HepG2 (cell line): ENCODE measurements around the gene TMEM117. TPM values are rescaled to one million over a fixed set of nuclear protein-coding genes. Genes with fewer than 3 reads are reported as not detected.

Experiments
- ATAC-seq: fragments of 200-7000 bp; cut with Tn5 transposase; 3 replicates; pipeline ENCODE4 v1.9.1; 2020; ENCODE audit warnings: mild to moderate bottlenecking, moderate library complexity
- BruUV-seq: library from RNA; stranded (reverse); fragments of 400-500 nt; replicated peaks from 2 replicates; lab custom pipeline; 2021; lab: Mats Ljungman, UMichigan
- CTCF ChIA-PET: fragments of 300-600 bp; formaldehyde crosslinking; extraction: SDS; loops from one replicate; lab custom pipeline; 2021; ENCODE audit warnings: low total read pairs, inconsistent platforms, low intra/inter-chr PET ratio; lab: Yijun Ruan, JAX
- POLR2A ChIA-PET: fragments of 350-600 bp; sonication (Branson Sonifier 250); formaldehyde crosslinking; loops from one replicate; lab custom pipeline; 2020; ENCODE audit warnings: antibody characterized with exemption, inconsistent platforms; lab: Yijun Ruan, JAX
- DNase-seq: peaks from one replicate; pipeline ENCODE4 v3.0.0-alpha.2; 2015; ENCODE audit warnings: low spot score
- FAIRE-seq: peaks from 3 replicates; lab custom pipeline; 2011; peaks lifted over from hg19 to GRCh38; lab: Jason Lieb, UNC
- H2AFZ ChIP-seq: one replicate; pipeline ENCODE4 v1.6.1; 2011; ENCODE audit warnings: low read length, inconsistent platforms
- H3K27ac ChIP-seq: fragments of 300-600 bp; 3 replicates; pipeline ENCODE4 v1.8.0; 2011; ENCODE audit warnings: mixed run types, mild to moderate bottlenecking, mixed read lengths, low read length, inconsistent platforms; ENCODE audit not compliant: insufficient read depth; ENCODE audit errors: extremely low read length
- H3K27me3 ChIP-seq, 2 experiments: fragments of 200-600 bp in 1 of 2; 2 replicates in 1 of 2; 3 replicates in 1 of 2; pipeline versions ENCODE4 v1.6.0 to v1.8.0; 2011; ENCODE audit warnings: low read length in 2 of 2, mild to moderate bottlenecking in 2 of 2, moderate library complexity in 2 of 2, inconsistent platforms in 1 of 2; ENCODE audit not compliant: insufficient read depth in 2 of 2, control insufficient read depth in 1 of 2
- H3K36me3 ChIP-seq, 2 experiments: fragments of 200-600 bp in 1 of 2; replicated peaks in 1 of 2; 2 replicates in 1 of 2; 3 replicates in 1 of 2; pipeline versions ENCODE4 v1.5.1 to v1.8.0; 2011; ENCODE audit warnings: low read length in 2 of 2, inconsistent platforms in 1 of 2; ENCODE audit not compliant: insufficient read depth in 2 of 2, control insufficient read depth in 1 of 2
- H3K4me1 ChIP-seq: 2 replicates; pipeline ENCODE4 v1.5.1; 2012; ENCODE audit warnings: low read length, inconsistent platforms; ENCODE audit not compliant: insufficient read depth
- H3K4me2 ChIP-seq: 2 replicates; pipeline ENCODE4 v1.6.0; 2011; ENCODE audit warnings: low read depth, low read length, inconsistent platforms
- H3K4me3 ChIP-seq, 3 experiments: fragments of 200-600 bp in 1 of 3; sonication (generic), shearing (Covaris generic) in 1 of 3; replicated peaks in 1 of 3; 2 replicates each; pipeline ENCODE4 v1.5.1; 2011 to 2016; ENCODE audit warnings: low read length in 3 of 3, inconsistent platforms in 2 of 3, low read depth in 2 of 3, mild to moderate bottlenecking in 2 of 3, control low read depth in 1 of 3, mixed read lengths in 1 of 3; ENCODE audit not compliant: insufficient read depth in 1 of 3
- H3K79me2 ChIP-seq: one replicate; pipeline ENCODE4 v1.6.1; 2011; ENCODE audit warnings: low read length, inconsistent platforms; ENCODE audit not compliant: insufficient read depth
- H3K9ac ChIP-seq: 2 replicates; pipeline ENCODE4 v1.6.0; 2011; ENCODE audit warnings: mild to moderate bottlenecking, low read depth, low read length, inconsistent platforms; ENCODE audit not compliant: insufficient read depth
- H3K9me3 ChIP-seq: 2 replicates; pipeline ENCODE4 v1.5.1; 2012; ENCODE audit warnings: mild to moderate bottlenecking, low read length
- H4K20me1 ChIP-seq: 2 replicates; pipeline ENCODE4 v1.6.0; 2011; ENCODE audit warnings: inconsistent platforms, mild to moderate bottlenecking, low read length, moderate library complexity; ENCODE audit not compliant: insufficient read depth
- HOXA9 ChIP-seq: sonication (generic); formaldehyde crosslinking; IDR thresholded peaks from 2 replicates; pipeline ENCODE4 v1.8.1; 2022; ENCODE audit warnings: missing genetic modification reagents, mild to moderate bottlenecking, moderate library complexity, borderline replicate concordance
- REST ChIP-seq, 2 experiments: IDR thresholded peaks; 2 replicates each; pipeline ENCODE4 v1.6.1; 2011 to 2012; ENCODE audit warnings: low read length in 2 of 2, borderline replicate concordance in 1 of 2, low read depth in 1 of 2, mild to moderate bottlenecking in 1 of 2, moderate library complexity in 1 of 2
- ZNF337 ChIP-seq: sonication (generic); formaldehyde crosslinking; IDR thresholded peaks from 2 replicates; pipeline ENCODE4 v1.5.1; 2020; ENCODE audit warnings: missing genetic modification reagents, low read depth, mild to moderate bottlenecking, borderline replicate concordance
- ZNF468 ChIP-seq: sonication (generic); formaldehyde crosslinking; IDR thresholded peaks from 2 replicates; pipeline ENCODE4 v1.8.0; 2022; ENCODE audit warnings: mild to moderate bottlenecking, moderate library complexity, missing genetic modification reagents
- ZNF549 ChIP-seq: sonication (generic); formaldehyde crosslinking; IDR thresholded peaks from 2 replicates; pipeline ENCODE4 v1.5.0; 2020; ENCODE audit warnings: missing genetic modification reagents
- ZNF770 ChIP-seq: sonication (generic); formaldehyde crosslinking; IDR thresholded peaks from 2 replicates; pipeline ENCODE4 v1.5.0; 2020; ENCODE audit warnings: mild to moderate bottlenecking, missing genetic modification reagents
- ZSCAN12 ChIP-seq: sonication (generic); formaldehyde crosslinking; IDR thresholded peaks from 2 replicates; pipeline ENCODE4 v1.9.0; 2021; ENCODE audit warnings: mild to moderate bottlenecking, missing genetic modification reagents
- WGBS: methylation state at CpG from one replicate; pipeline ENCODE4 v1.1.6; 2017; ENCODE audit warnings: low lambda C conversion rate; 5-methylcytosine and 5-hydroxymethylcytosine counted together
- in situ Hi-C: cut with HindIII; loops from 2 replicates; pipeline ENCODE4 v1.10.0; 2017; ENCODE audit warnings: low pct_unique_long_range_greater_than_20kb; ENCODE audit not compliant: extremely low pct_ligation_motif_present
- intact Hi-C: fragments of 100-400 bp; cut with micrococcal nuclease; formaldehyde crosslinking; loops from one replicate; pipeline ENCODE4 v1.10.0; 2022; ENCODE audit not compliant: unreplicated experiment
- polyA plus RNA-seq, 8 experiments: library from polyadenylated mRNA; depleted of rRNA in 3 of 8; stranded (reverse) in 7 of 8; unstranded in 1 of 8; fragments of >200 nt; fragmentation: Illumina TruSeq in 4 of 8; extraction: Trizol in 4 of 8; gene quantifications; 2 replicates each; pipeline versions ENCODE4 v1.2.1 to v1.2.3, GENCODE V29; 2011 to 2016; ENCODE audit warnings: low read depth in 4 of 8, missing spikeins in 1 of 8, mixed read lengths in 1 of 8; ENCODE audit not compliant: insufficient read depth in 1 of 8
- total RNA-seq, 5 experiments: library from RNA; depleted of rRNA; stranded (reverse); fragments of >200 nt; fragmentation: Illumina TruSeq; extraction: Trizol; gene quantifications; 2 replicates each; pipeline ENCODE4 v1.2.3, GENCODE V29; 2016; ENCODE audit warnings: low read depth in 1 of 5
- TF ChIP-seq, protein P1 (sequence below): sonication (generic); formaldehyde crosslinking; IDR thresholded peaks from 2 replicates; pipeline ENCODE4 v1.4.0; 2020; ENCODE audit warnings: missing genetic modification reagents, mild to moderate bottlenecking, borderline replicate concordance
- TF ChIP-seq, protein P2 (sequence below): sonication (generic); formaldehyde crosslinking; conservative IDR thresholded peaks from 2 replicates; pipeline ENCODE4 v1.4.0; 2020; ENCODE audit warnings: missing genetic modification reagents
- TF ChIP-seq, protein P3 (sequence below): sonication (generic); formaldehyde crosslinking; IDR thresholded peaks from 2 replicates; pipeline ENCODE4 v1.5.0; 2020; ENCODE audit warnings: missing genetic modification reagents

Gene TMEM117
- total and polyA plus RNA-seq, 2 of the 13 experiments (the other 11 are each of a cell fraction or from before 2014, with no cell fraction given), result 2.8 to 8.5 TPM

DNA sequence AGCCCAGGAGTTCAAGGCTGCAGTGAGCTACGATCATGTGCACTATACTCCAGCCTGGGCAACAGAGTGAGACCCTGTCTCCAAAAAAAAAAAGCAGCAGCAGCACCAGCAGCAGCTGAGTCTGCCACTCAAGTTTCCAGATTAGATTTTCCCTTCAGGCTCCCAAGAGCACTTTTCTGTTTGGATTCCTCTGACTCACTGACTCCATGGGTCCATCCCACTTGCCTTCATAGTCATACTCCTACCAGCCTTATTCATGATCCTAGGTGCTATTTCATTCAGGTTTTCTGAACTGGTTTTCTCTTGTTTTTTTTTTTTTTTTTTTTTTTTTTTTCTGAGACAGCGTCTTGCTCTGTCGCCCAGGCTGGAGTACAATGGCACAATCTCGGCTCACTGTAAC, 23.0 kb upstream of the TMEM117 start:
- Histone ChIP-seq H3K4me2 (no peak overlapping the region), H3K27me3 (no peaks in the 10 kb centered on the region), H2AFZ (no peak overlapping the region), H3K4me1 (no peaks in the 10 kb centered on the region), H3K9me3 (no peaks in the 10 kb centered on the region), H3K79me2 (no peaks in the 10 kb centered on the region), H3K27ac (no peak overlapping the region), H3K9ac (no peak overlapping the region), H4K20me1 (no peaks in the 10 kb centered on the region), H3K36me3 (no peaks in the 10 kb centered on the region), H3K4me3 (no peak overlapping the region)
- ChIA-PET CTCF (no interaction called here), POLR2A (no interaction called here)
- no peak for DNase-seq
- ATAC-seq, result no peak
- no TSS peak for BruUV-seq
- WGBS, result 61% methylated on average over 4 of the region's 4 CpGs
- FAIRE-seq, result no peak
- in situ Hi-C loops (no loop called here), intact Hi-C loops (no loop called here)
- TF ChIP-seq, protein P1, sequence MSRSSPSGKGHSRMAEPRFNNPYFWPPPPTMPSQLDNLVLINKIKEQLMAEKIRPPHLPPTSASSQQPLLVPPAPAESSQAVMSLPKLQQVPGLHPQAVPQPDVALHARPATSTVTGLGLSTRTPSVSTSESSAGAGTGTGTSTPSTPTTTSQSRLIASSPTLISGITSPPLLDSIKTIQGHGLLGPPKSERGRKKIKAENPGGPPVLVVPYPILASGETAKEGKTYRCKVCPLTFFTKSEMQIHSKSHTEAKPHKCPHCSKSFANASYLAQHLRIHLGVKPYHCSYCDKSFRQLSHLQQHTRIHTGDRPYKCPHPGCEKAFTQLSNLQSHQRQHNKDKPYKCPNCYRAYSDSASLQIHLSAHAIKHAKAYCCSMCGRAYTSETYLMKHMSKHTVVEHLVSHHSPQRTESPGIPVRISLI (CRISPR knock-in tag), result no peak
- TF ChIP-seq ZNF770 (CRISPR knock-in tag) (no peak), ZNF337 (CRISPR knock-in tag) (no peak), REST (IDR thresholded peaks at IDR 0.05; ENCODE audit: borderline replicate concordance in 1 of 2, low read depth in 1 of 2, low read length in 2 of 2) (no peak), HOXA9 (CRISPR knock-in tag) (no peak), ZSCAN12 (CRISPR knock-in tag) (no peak), ZNF468 (no peak), ZNF549 (no peak)
- TF ChIP-seq, protein P2, sequence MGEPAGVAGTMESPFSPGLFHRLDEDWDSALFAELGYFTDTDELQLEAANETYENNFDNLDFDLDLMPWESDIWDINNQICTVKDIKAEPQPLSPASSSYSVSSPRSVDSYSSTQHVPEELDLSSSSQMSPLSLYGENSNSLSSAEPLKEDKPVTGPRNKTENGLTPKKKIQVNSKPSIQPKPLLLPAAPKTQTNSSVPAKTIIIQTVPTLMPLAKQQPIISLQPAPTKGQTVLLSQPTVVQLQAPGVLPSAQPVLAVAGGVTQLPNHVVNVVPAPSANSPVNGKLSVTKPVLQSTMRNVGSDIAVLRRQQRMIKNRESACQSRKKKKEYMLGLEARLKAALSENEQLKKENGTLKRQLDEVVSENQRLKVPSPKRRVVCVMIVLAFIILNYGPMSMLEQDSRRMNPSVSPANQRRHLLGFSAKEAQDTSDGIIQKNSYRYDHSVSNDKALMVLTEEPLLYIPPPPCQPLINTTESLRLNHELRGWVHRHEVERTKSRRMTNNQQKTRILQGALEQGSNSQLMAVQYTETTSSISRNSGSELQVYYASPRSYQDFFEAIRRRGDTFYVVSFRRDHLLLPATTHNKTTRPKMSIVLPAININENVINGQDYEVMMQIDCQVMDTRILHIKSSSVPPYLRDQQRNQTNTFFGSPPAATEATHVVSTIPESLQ, result no peak
- TF ChIP-seq, protein P3, sequence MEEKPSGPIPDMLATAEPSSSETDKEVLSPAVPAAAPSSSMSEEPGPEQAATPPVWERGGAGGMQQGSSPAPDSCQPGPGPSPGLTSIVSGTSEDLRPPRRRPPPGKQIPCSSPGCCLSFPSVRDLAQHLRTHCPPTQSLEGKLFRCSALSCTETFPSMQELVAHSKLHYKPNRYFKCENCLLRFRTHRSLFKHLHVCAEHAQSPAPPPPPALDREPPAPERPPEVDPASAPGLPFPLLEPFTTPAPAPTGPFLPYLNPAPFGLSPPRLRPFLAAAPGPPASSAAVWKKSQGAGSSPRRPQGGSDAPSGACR (CRISPR knock-in tag), result no peak
